Measurements from ENCODE around the gene SLC25A26. TPM values are rescaled to one million over a fixed set of nuclear protein-coding genes. Genes with fewer than 3 reads are reported as not detected.

SLC25A26 gene
- total and polyA plus RNA-seq, 2 of the 13 experiments (the other 11 are each of a cell fraction or from before 2014, with no cell fraction given): 23.1 to 32.7 TPM

DNA sequence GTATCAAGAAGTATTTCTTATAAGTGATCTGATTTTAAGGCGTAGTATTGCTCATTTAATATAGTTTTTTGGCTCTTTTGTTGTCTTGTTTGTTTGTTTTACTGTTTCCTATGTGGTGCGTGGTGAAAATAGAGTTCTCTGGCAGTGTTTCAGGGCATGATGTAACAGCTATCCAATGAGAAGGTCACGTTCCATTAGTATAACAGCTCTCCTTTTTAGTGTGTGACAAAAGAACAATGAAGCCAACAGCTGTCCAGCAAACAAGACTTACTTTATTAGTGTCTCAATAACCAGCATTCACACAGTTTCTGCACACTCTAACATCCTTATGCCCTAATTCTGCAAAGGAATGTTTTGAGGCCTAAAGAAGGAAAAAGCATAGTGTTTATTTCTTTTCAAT is 127.9 kb downstream of the SLC25A26 start:
- POLR2A ChIA-PET: no interaction called here
- H3K4me3 ChIP-seq (replicated peaks in 1 of 3; ENCODE audit: insufficient read depth in 1 of 3, low read depth in 2 of 3, low read length in 3 of 3): no peak overlapping the region
- H3K9me3 ChIP-seq (ENCODE audit: low read length): no peaks in the 10 kb centered on the region
- no peaks in the 10 kb centered on the region for H3K79me2 ChIP-seq (ENCODE audit: insufficient read depth, low read length)
- H3K27ac ChIP-seq (ENCODE audit: extremely low read length, insufficient read depth, low read length): no peak overlapping the region
- no peak overlapping the region for H3K4me2 ChIP-seq (ENCODE audit: low read depth, low read length)
- H4K20me1 ChIP-seq (ENCODE audit: insufficient read depth, low read length): no peaks in the 10 kb centered on the region
- no peak overlapping the region for H2AFZ ChIP-seq (ENCODE audit: low read length)
- TF ChIP-seq ZNF547 (CRISPR knock-in tag; IDR thresholded peaks at IDR 0.05) (no peak), ATF5 (CRISPR knock-in tag; IDR thresholded peaks at IDR 0.05; ENCODE audit: low read depth) (no peak), HOMEZ (CRISPR knock-in tag; IDR thresholded peaks at IDR 0.05; ENCODE audit: low read depth) (no peak), CREB1 (IDR thresholded peaks at IDR 0.05) (no peak), CREB1 (CRISPR knock-in tag; IDR thresholded peaks at IDR 0.05) (no peak), ZNF766 (CRISPR knock-in tag; IDR thresholded peaks at IDR 0.05; ENCODE audit: borderline replicate concordance) (no peak), RBM39 (IDR thresholded peaks at IDR 0.05; ENCODE audit: low read depth, low read length, poor library complexity, severe bottlenecking) (no peak), HNRNPUL1 (IDR thresholded peaks at IDR 0.05; ENCODE audit: low read depth, low read length) (no peak), ZBTB20 (CRISPR knock-in tag; IDR thresholded peaks at IDR 0.05; ENCODE audit: borderline replicate concordance, low read depth) (no peak)
- TF ChIP-seq, protein P1, sequence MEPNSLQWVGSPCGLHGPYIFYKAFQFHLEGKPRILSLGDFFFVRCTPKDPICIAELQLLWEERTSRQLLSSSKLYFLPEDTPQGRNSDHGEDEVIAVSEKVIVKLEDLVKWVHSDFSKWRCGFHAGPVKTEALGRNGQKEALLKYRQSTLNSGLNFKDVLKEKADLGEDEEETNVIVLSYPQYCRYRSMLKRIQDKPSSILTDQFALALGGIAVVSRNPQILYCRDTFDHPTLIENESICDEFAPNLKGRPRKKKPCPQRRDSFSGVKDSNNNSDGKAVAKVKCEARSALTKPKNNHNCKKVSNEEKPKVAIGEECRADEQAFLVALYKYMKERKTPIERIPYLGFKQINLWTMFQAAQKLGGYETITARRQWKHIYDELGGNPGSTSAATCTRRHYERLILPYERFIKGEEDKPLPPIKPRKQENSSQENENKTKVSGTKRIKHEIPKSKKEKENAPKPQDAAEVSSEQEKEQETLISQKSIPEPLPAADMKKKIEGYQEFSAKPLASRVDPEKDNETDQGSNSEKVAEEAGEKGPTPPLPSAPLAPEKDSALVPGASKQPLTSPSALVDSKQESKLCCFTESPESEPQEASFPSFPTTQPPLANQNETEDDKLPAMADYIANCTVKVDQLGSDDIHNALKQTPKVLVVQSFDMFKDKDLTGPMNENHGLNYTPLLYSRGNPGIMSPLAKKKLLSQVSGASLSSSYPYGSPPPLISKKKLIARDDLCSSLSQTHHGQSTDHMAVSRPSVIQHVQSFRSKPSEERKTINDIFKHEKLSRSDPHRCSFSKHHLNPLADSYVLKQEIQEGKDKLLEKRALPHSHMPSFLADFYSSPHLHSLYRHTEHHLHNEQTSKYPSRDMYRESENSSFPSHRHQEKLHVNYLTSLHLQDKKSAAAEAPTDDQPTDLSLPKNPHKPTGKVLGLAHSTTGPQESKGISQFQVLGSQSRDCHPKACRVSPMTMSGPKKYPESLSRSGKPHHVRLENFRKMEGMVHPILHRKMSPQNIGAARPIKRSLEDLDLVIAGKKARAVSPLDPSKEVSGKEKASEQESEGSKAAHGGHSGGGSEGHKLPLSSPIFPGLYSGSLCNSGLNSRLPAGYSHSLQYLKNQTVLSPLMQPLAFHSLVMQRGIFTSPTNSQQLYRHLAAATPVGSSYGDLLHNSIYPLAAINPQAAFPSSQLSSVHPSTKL (CRISPR knock-in tag; IDR thresholded peaks at IDR 0.05): no peak
- TF ChIP-seq, protein P2, sequence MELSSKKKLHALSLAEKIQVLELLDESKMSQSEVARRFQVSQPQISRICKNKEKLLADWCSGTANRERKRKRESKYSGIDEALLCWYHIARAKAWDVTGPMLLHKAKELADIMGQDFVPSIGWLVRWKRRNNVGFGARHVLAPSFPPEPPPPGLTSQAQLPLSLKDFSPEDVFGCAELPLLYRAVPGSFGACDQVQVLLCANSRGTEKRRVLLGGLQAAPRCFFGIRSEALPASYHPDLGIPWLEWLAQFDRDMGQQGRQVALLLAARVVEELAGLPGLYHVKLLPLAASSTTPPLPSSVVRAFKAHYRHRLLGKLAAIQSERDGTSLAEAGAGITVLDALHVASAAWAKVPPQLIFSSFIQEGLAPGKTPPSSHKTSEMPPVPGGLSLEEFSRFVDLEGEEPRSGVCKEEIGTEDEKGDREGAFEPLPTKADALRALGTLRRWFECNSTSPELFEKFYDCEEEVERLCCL (CRISPR knock-in tag; IDR thresholded peaks at IDR 0.05; ENCODE audit: borderline replicate concordance): no peak
- peaks cover 0 to 2% of the 10 kb centered on the region in 2 experiments; a peak in 1 of 5 replicates for H3K36me3 ChIP-seq (replicated peaks in 1 of 2; ENCODE audit: control insufficient read depth in 1 of 2, insufficient read depth in 2 of 2, low read length in 2 of 2)
- H3K9ac ChIP-seq (ENCODE audit: insufficient read depth, low read depth, low read length): no peak overlapping the region
- BruUV-seq (replicated peaks): no TSS peak
- H3K27me3 ChIP-seq (ENCODE audit: control insufficient read depth in 1 of 2, insufficient read depth in 2 of 2, low read length in 2 of 2): no peaks in the 10 kb centered on the region
- FAIRE-seq (no peak), DNase-seq (ENCODE audit: low spot score) (no peak), ATAC-seq (no peak)
- intact Hi-C loops (cut with micrococcal nuclease; ENCODE audit: unreplicated experiment) (no loop called here), in situ Hi-C loops (cut with HindIII; ENCODE audit: extremely low pct_ligation_motif_present, low pct_unique_long_range_greater_than_20kb) (no loop called here)
- 93% methylated on average over 3 of the region's 3 CpGs for WGBS (ENCODE audit: low lambda C conversion rate)
- peaks cover 14% of the 10 kb centered on the region for H3K4me1 ChIP-seq (ENCODE audit: insufficient read depth, low read length)
- CTCF ChIA-PET (ENCODE audit: low intra/inter-chr PET ratio, low total read pairs): no interaction called here
